Erythroblast (primary cell): ENCODE data around the gene ERGIC3.

Source experiments
- GATA1 ChIP-seq: IDR thresholded peaks from 2 replicates; pipeline ENCODE4 v1.6.1; 2011; ENCODE audit warnings: low read depth, mild to moderate bottlenecking, control low read depth, low read length, moderate library complexity
- POLR2A ChIP-seq: IDR thresholded peaks from 2 replicates; pipeline ENCODE4 v1.6.1; 2011; ENCODE audit warnings: mild to moderate bottlenecking, low read length

DNA sequence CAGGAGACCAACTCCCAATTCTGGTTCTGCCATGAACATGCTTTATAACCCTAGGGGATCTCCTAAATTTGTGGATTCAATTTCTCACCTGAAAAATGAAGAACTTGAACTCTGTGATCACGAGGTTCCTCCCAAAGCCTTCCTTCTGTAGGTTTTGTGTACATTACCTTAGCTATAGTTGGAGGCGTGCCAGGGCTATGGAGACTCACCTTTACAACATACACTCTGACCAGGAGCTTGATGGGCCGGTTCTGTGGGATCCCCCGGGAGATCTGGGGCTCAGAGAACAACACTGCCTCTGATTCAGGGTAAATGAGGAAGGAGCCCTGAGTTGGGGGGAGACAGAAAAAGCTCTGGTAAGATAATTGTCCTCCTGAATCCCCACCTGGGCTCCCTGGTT, 34.1 kb downstream of the ERGIC3 start:
- TF ChIP-seq POLR2A (no peak), GATA1 (no peak)
